ENCODE measurements around the gene SOX6.

Gene SOX6

GRCh38 chr11:16252373-16252772 is 104.0 kb downstream of the SOX6 start:
- TF ChIP-seq CTCF (IDR thresholded peaks at IDR 0.05; ENCODE audit: low read depth, low read length, missing control alignments), result peak; percentile 58

GRCh38 chr11:16248248-16248647 is 108.1 kb downstream of the SOX6 start:
- Histone ChIP-seq H3K36me3 (replicated peaks) (no peaks in the 10 kb centered on the region), H3K27ac (no peak overlapping the region), H3K27me3 (replicated peaks) (no peaks in the 10 kb centered on the region), H3K4me3 (ENCODE audit: low read depth, low read length) (no peak overlapping the region)
- in situ Hi-C loops (cut with HindIII; ENCODE audit: low pct_ligation_motif_present, low sequenced_read_pairs), result no loop called here
- DNase-seq, result no peak
- TF ChIP-seq CTCF (IDR thresholded peaks at IDR 0.05; ENCODE audit: low read depth, low read length, missing control alignments), result no peak

More at GRCh38 chr11:16252373-16252772, 104.0 kb downstream of the SOX6 start:
- Histone ChIP-seq H3K36me3 (replicated peaks) (no peaks in the 10 kb centered on the region), H3K27me3 (replicated peaks) (no peaks in the 10 kb centered on the region), H3K4me3 (ENCODE audit: low read depth, low read length) (no peak overlapping the region), H3K27ac (no peak overlapping the region)
- in situ Hi-C loops (cut with HindIII; ENCODE audit: low pct_ligation_motif_present, low sequenced_read_pairs), result no loop called here
- peak; percentile 4 for DNase-seq

GRCh38 chr11:16242806-16243205 is 113.5 kb downstream of the SOX6 start:
- Histone ChIP-seq H3K27ac (no peak overlapping the region), H3K27me3 (replicated peaks) (no peaks in the 10 kb centered on the region), H3K4me3 (ENCODE audit: low read depth, low read length) (no peak overlapping the region), H3K36me3 (replicated peaks) (no peaks in the 10 kb centered on the region)
- in situ Hi-C loops (cut with HindIII; ENCODE audit: low pct_ligation_motif_present, low sequenced_read_pairs), result no loop called here
- no peak for DNase-seq
- TF ChIP-seq CTCF (IDR thresholded peaks at IDR 0.05; ENCODE audit: low read depth, low read length, missing control alignments), result no peak

GRCh38 chr11:16240687-16241086 is 115.7 kb downstream of the SOX6 start:
- in situ Hi-C loops (cut with HindIII; ENCODE audit: low pct_ligation_motif_present, low sequenced_read_pairs), result no loop called here
- no peak for DNase-seq
- H3K27me3 ChIP-seq (replicated peaks), result no peaks in the 10 kb centered on the region
- no peak for TF ChIP-seq CTCF (IDR thresholded peaks at IDR 0.05; ENCODE audit: low read depth, low read length, missing control alignments)
- no peak overlapping the region for H3K27ac ChIP-seq
- no peak overlapping the region for H3K4me3 ChIP-seq (ENCODE audit: low read depth, low read length)
- H3K36me3 ChIP-seq (replicated peaks), result no peaks in the 10 kb centered on the region

- in situ Hi-C loops (cut with HindIII; ENCODE audit: low pct_ligation_motif_present, low sequenced_read_pairs), result no loop called here
- no peak for DNase-seq
- no peak overlapping the region for H3K27ac ChIP-seq
- H3K4me3 ChIP-seq (ENCODE audit: low read depth, low read length), result no peak overlapping the region
- no peaks in the 10 kb centered on the region for H3K36me3 ChIP-seq (replicated peaks)
- no peak for TF ChIP-seq CTCF (IDR thresholded peaks at IDR 0.05; ENCODE audit: low read depth, low read length, missing control alignments)
- no peaks in the 10 kb centered on the region for H3K27me3 ChIP-seq (replicated peaks)
Measured at GRCh38 chr11:16239141-16240105, 116.9 kb downstream of the SOX6 start.

Measured in brain microvascular endothelial cell (primary cell).